HL-60 (cell line): ENCODE results near the gene SCYL2.

Experiments used
- CTCF ChIP-seq: IDR thresholded peaks from one replicate; pipeline ENCODE4 v1.5.1; 2011; ENCODE audit warnings: low read length, control low read depth, inconsistent platforms; ENCODE audit not compliant: insufficient read depth
- POLR2AphosphoS5 ChIP-seq: IDR thresholded peaks from 2 replicates; pipeline ENCODE4 v1.6.1; 2012; ENCODE audit warnings: low read depth
- REST ChIP-seq: IDR thresholded peaks from 2 replicates; pipeline ENCODE4 v1.6.1; 2012; ENCODE audit warnings: low read depth; ENCODE audit not compliant: insufficient replicate concordance
- SPI1 ChIP-seq: IDR thresholded peaks from 2 replicates; pipeline ENCODE4 v1.6.1; 2012; ENCODE audit warnings: low read depth, mild to moderate bottlenecking, borderline replicate concordance

- no peak for TF ChIP-seq CTCF
- no peak for TF ChIP-seq POLR2AphosphoS5
- TF ChIP-seq SPI1: no peak
- TF ChIP-seq REST: no peak
Observed at GRCh38 chr12:100317371-100317770, 50.4 kb downstream of the SCYL2 start.
